Smooth muscle cell of the brain vasculature (primary cell): ENCODE measurements around the gene RPL34.
"Not testable (repeated sequence)": the region's sequence is repeated elsewhere in the genome, so short reads cannot be mapped to it uniquely, and the experiment has no call there.

ENCODE experiments used
- DNase-seq: peaks from one replicate; pipeline ENCODE4 v3.0.0-alpha.2; 2012; ENCODE audit warnings: low read depth, low spot score

The RPL34 gene

GRCh38 chr4:108620101-108620932, at the start of gene RPL34:
RPL34 (plus strand) TSS chr4:108620576; CDS start chr4:108621960, 1,384 bp downstream.
- peak; percentile 97 for DNase-seq

- DNase-seq: no peak
These were observed 49.3 kb upstream of the RPL34 start for GRCh38 chr4:108570993-108571569.

GRCh38 chr4:108574402-108574801, 46.0 kb upstream of the RPL34 start:
- no peak for DNase-seq

DNA sequence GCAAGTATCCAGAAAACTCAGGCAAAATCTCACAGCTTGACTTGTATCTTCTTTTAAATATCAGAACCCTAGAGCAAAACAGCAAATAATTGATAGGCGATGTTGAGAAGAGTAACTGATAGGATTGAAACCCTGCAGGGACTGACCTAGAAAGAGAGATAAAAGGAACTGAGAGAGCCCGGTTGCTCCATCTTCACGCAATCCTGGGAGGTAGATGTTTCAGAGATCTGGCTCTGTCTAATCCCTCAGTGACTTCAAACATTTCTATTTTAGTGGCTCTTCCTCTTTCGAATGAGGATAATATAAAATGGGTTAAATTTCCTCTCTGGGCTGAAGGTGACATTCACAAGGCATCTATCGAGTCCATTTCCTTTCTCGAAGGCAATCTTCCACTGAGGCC, 39.3 kb upstream of the RPL34 start:
- DNase-seq: no peak

- DNase-seq: no peak
These were observed 33.6 kb upstream of the RPL34 start for GRCh38 chr4:108586778-108587177.

DNA sequence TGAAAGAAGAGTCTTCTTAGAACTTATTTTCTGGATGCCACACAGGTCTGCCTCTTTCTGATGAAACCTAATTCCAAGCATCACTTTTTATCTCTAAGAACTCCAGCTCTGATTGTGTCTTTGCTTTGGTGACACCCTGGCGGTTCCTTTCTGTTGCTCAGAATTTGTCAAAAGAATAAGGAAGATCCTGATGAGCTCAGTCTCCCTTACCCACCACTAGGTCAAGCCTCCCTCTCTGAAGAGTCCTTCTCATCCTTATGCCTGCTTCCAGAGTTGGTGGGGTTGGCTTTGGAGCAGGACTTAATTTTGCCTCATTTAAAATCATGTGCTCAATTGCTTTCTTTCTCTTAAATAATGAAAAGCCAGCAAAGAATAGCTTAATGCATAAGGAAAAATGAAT, 31.5 kb upstream of the RPL34 start:
- DNase-seq: no peak

- no peak for DNase-seq
These were observed 30.4 kb upstream of the RPL34 start for GRCh38 chr4:108589961-108590360.

GRCh38 chr4:108590776-108591175, 29.6 kb upstream of the RPL34 start:
- no peak for DNase-seq

DNA sequence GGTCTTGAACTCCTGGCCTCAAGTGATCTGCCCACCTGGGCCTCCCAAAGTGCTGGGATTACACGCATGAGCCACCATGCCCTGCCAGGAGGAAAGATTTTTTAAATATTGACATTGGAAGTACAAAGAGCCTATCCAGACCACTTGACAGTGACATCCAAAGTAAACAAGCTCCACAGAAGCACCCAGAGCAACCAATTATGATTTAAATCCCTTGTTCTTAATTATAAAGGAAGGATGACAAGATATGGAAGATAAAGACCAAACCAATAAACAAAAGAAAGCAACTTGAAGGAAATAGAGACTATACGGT, 27.7 kb upstream of the RPL34 start:
- DNase-seq: no peak

- not testable (repeated sequence) for DNase-seq
These were observed 26.1 kb upstream of the RPL34 start for GRCh38 chr4:108594296-108594695.

DNA sequence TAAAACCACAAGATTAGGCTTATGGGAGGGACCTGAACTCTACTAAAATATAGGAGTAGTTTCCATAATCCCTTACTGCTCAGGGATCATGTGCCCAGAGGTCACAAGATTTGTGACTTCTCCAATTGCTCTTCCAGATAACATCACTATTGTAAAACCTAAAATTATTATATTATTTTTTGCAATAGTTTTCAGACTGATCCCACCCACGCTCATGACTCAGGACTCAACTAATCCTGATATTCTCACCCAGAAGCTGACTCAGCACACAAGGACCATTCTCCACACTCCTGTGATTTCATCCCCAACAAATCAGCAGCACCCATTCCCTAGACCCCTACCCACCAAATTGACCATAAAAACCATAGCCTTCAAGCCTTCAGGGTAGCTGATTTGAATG, 24.0 kb upstream of the RPL34 start:
- no peak for DNase-seq

GRCh38 chr4:108601106-108601505, 19.3 kb upstream of the RPL34 start:
- DNase-seq: no peak

- DNase-seq: no peak
These were observed 18.8 kb upstream of the RPL34 start for GRCh38 chr4:108601532-108601931.

DNA sequence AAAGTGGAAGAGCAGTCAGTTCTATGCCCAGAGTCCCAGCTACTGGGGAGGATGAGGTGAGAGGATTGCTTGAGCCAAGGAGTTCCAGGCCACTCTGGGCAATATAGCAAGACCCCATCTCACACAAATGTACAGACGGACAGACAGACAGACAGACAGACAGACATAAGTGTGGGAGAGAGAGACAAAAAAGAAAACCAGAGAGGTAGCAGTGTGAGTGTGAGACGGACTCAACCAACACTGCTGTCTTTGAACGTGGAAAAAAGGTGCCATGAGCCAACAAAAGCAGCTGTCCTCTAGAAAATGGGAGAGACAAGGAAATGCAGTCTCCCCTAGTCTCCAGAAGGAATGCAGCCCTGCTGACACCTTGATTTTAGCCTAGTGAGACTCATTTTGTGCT, 18.2 kb upstream of the RPL34 start:
- DNase-seq: no peak

DNA sequence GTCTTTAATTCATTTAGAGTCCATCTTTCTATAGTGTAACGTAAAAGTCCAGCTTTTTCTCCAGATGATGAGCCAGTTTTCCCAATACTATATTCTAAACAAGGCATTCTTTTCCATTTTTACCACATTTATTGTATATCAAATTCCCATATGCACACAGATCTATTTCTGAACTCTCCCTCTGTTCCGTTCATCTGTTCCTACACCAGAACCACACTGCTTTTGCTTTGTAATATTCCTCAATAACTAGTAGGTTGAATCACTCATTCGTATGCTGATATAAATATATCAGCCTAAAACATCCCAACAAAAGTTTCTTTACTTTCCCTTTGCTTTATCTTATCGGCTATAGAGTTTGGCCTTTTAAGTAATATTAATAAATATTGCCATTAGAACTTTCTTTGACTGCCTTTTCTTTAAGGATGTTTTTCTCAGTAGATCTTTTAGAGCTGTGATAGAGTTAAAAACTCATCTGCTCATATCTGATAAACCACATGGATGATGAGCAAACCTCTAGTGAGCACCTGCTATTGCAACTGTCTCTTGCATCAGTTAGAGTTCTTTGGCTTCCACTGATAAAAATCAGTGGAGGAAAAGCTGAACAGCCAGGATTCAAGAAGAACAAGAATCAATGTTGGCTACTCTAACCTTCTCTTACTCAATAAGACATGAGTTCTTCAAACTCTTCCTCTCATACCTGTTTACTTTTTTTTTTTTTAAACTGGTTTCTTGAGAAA, 13.1 kb upstream of the RPL34 start:
- DNase-seq: no peak

DNA sequence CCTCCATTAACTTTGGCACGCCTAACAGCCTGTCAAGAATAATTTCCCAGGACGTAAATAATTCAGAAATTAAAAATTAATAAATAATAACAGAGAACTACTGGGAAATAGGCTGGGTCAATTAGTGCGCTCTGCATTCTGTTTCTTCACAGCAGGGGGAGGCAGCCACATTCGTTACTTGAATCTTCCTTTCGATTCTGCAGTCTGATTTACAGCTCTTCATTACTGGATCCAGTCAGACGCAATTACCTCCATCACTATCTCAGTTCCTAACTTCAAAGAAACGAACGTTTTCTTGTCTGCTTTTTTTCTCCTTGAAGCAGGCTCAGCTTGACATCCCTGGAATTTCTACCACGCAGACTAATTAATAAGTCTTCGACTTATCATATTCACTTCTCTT, 9.0 kb upstream of the RPL34 start:
- no peak for DNase-seq

DNA sequence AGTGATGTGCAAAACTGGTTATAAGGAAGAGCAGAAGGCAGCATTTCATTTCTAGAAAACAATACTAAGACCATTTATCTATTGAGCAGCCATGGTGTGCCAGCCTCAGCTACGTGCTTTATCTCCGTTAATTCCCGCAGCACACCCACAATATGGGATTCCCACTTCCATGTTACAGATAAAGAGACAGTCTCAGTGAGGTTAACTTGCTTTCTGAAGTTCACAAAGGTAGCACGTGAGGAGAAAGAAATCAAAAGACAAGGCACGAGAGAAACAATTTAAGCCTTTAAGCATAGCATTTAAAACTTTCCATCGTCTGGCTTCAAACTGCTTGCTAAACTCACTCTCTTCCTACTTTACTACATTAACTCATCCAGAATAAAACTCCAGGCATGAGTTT, 8.0 kb upstream of the RPL34 start:
- DNase-seq: no peak

- DNase-seq: no peak
These were observed 840 bp upstream of the RPL34 start for GRCh38 chr4:108619372-108620100.

GRCh38 chr4:108620933-108621905, 843 bp downstream of the RPL34 start:
- no peak for DNase-seq

DNA sequence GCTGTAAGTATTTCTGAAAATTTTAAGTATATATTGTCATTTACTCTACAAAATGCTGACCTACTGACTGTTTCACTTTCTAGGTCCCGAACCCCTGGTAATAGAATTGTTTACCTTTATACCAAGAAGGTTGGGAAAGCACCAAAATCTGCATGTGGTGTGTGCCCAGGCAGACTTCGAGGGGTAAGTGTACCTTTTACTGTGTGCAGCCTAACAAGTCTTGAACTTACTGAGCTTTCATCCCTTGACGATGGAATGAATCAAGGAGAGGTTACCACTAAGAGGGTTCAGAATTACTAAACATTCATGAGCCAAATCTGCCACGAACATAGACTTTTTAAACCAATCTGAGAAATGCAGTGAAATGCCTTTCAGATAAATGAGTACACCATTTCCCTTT, 1.6 kb downstream of the RPL34 start:
- DNase-seq: no peak

GRCh38 chr4:108622828-108623227, 2.5 kb downstream of the RPL34 start:
- DNase-seq: no peak
